Measurements from ENCODE around the gene SERPINF2. TPM values are rescaled to one million over a fixed set of nuclear protein-coding genes. Genes with fewer than 3 reads are reported as not detected.
"Not testable (repeated sequence)": the region's sequence is repeated elsewhere in the genome, so short reads cannot be mapped to it uniquely, and the experiment has no call there.

Gene SERPINF2
- total RNA-seq, 4 donors from 2014 or later: 6.0 to 28.8 (median 9.1) TPM

DNA sequence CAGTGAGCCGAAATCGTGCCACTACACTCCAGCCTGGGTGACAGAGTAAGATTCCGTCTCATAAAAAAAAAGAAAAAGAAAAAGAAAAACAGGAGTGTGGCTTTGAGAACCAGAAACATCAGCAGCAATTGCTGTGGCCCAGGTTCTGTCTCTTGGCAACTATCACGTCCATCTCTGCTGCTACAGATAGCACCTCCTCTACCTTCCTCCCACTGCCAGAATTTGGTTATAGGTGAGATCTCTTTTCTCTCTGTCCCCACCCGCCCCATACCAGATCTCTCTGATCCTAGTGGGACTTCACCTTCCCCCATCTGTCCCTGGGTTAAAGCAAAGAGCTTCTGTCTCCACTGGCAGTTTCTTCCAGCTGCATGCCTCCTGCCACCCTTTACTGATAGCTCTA lies 35.6 kb upstream of the SERPINF2 start:
- TF ChIP-seq, protein P1, sequence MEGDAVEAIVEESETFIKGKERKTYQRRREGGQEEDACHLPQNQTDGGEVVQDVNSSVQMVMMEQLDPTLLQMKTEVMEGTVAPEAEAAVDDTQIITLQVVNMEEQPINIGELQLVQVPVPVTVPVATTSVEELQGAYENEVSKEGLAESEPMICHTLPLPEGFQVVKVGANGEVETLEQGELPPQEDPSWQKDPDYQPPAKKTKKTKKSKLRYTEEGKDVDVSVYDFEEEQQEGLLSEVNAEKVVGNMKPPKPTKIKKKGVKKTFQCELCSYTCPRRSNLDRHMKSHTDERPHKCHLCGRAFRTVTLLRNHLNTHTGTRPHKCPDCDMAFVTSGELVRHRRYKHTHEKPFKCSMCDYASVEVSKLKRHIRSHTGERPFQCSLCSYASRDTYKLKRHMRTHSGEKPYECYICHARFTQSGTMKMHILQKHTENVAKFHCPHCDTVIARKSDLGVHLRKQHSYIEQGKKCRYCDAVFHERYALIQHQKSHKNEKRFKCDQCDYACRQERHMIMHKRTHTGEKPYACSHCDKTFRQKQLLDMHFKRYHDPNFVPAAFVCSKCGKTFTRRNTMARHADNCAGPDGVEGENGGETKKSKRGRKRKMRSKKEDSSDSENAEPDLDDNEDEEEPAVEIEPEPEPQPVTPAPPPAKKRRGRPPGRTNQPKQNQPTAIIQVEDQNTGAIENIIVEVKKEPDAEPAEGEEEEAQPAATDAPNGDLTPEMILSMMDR (IDR thresholded peaks at IDR 0.05): no peak
- DNase-seq (ENCODE audit: low spot score) (no peak), ATAC-seq (ENCODE audit: low FRiP score) (no peak)

DNA sequence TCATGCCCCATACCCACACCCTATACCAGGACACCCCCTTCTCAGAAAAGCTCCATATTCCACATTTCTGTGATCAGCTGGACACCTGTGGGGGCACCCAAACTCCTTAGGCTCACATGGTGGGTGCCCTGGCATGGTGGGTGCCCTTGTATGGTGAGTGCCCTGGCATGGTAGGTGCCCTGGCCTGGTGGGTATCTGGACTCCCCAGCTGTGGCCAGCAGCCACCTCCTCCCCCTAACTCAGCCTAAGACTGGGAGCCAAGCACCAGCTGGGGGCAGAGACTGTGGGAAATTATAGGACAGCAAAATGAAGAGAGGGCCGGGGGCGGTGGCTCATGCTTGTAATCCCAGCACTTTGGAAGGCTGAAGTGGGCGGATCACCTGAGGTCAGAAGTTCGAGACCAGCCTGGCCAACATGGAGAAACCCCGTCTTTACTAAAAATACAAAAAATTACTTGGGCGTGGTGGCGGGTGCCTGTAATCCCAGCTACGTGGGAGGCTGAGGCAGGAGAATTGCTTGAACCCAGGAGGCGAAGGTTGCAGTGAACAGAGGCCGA lies 33.8 kb upstream of the SERPINF2 start:
- ATAC-seq (ENCODE audit: low FRiP score); DNase-seq (ENCODE audit: low spot score): not testable (repeated sequence)

DNA sequence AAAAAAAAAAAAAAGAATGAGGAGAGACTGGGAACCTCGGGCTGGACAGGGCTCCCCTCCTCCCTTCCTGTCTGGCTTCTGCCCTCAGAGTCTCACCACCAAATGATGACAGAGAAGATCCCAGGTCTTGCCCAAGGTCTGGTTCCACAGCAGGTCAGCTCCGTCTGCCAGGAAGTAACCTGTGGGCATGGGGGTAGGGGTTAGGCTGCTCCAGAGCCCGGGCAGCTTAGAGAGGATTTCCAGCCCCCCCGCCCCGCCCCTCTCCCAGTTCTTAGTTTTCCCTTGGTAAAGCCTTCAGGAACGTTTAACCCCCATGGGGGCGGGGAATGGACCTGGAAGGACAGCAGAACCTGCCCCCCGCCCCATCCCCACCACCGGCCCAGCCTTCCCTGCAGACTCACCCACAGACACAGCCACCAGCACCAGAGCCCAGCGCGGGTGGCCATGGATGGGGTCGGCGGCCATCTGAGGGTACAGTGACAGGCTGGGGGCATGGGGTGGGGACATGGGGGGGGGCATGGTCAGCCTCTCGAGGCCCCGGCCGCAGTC lies 33.2 kb upstream of the SERPINF2 start:
- ATAC-seq (ENCODE audit: low FRiP score): peak; percentile 18
- DNase-seq (ENCODE audit: low spot score): no peak
- TF ChIP-seq, protein P1 (IDR thresholded peaks at IDR 0.05): no peak

DNA sequence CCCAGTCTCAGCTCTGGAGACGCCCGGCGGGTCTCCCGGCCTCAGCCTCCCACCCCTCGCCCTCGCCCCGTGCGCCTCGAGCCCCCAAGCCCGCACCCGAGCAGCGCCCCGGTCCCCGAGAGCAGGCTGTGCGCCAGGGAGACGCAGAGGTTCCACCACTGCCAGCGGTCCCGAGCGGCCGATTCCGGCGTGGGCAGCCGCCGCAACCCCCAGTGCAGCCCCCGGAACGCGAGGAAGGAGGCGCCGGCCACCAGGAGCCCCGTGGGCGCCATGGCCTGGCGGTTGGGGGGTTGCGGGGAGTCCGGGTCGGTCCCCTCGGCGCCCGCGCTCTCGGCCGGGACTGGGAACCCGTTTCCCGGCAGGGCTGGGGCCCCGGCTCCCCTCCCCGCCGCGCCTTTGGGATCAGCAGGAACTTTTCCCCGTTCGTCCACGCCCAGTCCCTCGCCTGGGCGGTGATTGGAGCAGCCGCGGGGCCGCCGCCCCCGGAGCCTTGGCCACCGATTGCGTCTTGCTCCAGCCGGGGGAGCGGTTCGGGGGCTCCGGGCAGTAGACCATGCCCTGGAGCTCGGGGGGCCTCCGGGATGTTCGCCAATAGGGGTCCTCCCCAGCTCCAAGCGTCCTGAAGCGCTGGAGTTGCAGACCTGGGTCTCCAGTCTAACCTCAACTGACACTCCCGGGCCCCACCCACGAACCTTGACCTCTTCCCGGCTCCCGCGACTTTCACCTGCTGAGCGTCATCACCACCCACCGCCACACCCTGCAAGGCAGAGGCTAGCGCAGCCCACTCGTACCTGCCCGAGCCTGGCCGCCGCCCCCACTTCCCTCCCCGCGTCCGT lies 32.5 kb upstream of the SERPINF2 start, which contains the start of gene TLCD2:
Gene TLCD2 (minus strand): TSS at position 407 of the 836 bp plus-strand sequence. CDS start 135 bp downstream, at position 272.
- DNase-seq (ENCODE audit: low spot score): no peak
- TF ChIP-seq, protein P1 (IDR thresholded peaks at IDR 0.05): no peak
- peak; percentile 52 for ATAC-seq (ENCODE audit: low FRiP score)

DNA sequence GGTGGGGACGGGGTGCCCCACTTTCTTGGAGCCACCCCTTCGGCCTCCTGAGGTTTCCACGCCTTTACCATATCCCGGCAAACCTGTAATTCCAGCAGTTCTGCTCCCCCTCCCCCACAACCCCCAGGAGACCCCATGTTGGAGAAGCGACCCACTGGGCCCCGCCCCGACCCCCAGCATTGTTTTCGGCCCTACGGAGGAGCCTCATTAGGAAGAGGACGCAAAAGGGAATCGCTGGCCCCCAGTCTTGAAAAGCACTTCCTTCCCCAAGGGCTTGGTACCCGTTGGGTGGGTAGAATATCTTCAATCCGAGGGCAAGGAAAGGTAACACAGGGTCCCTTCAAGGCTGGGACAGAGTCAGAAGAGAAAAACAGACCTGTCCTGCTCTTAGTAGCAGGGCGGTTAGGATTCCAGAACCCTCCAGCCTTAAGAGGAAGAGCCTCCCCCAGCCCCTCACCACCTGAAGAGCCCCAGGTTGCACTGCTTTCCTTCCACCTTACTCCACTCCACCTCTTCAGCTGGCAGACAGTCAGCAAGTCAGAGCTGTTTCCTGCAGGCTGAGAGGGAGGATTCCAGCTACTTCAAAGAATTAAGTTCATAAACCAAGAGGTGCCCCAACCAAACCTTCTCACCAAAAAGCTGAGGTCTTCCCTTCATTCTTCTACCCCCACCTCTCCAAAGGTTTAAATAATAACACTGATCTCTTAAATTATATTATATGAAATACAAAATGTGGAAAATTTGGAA lies 31.7 kb upstream of the SERPINF2 start:
- no peak for DNase-seq (ENCODE audit: low spot score)
- TF ChIP-seq, protein P1 (IDR thresholded peaks at IDR 0.05): no peak
- ATAC-seq (ENCODE audit: low FRiP score): no peak

DNA sequence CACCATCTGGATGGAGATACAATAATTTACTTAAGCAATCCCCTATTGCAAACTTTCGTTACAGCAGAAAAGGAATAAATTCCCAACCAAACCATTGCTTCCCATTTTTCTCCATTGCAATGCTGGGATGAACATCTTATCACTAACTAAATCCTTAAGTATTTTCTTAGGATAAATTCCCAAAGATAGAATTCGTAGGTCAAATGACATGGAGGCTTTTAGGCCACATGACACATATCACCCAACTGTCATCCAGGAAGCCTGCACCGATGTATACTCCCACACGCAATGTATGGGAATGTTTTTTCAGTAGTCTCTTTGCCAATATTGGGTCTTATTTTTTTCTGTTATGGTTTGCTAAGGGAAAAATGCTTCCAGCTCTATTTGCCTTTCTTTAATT lies 30.9 kb upstream of the SERPINF2 start:
- ATAC-seq (ENCODE audit: low FRiP score): no peak
- TF ChIP-seq, protein P1 (IDR thresholded peaks at IDR 0.05): no peak
- no peak for DNase-seq (ENCODE audit: low spot score)

DNA sequence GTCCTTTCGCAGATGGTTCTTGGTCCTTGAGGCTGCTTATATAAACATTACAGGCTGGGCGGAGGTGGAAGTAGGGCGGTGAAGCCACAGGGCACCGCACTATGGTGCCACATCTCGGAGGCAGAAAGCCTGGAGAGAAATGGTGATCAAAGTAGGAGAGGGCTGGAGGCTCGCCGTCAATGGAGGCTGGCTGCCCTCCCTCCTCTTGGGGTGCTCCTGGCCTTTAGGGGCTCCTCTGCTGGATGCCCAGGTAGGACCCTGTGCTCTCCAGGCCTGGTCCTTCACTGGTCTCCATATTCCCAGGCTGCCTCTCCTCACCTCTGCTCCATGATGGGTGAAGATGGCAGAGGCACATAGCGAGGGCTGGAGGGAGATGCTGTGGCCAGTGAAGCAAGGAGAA lies 30.4 kb upstream of the SERPINF2 start:
- TF ChIP-seq, protein P1 (IDR thresholded peaks at IDR 0.05): no peak
- DNase-seq (ENCODE audit: low spot score): no peak
- ATAC-seq (ENCODE audit: low FRiP score): no peak

All from omental fat pad (tissue), 4 donors.